Immature natural killer cell (primary cell): ENCODE data around the gene ECPAS. TPM values are rescaled to one million over a fixed set of nuclear protein-coding genes. Genes with fewer than 3 reads are reported as not detected.
A peak's percentile ranks its signal among the peaks of the same experiment; 100 is the strongest.
"Not testable (repeated sequence)": the region's sequence is repeated elsewhere in the genome, so short reads cannot be mapped to it uniquely, and the experiment has no call there.

Experiments
- DNase-seq, 3 donors: peaks; one replicate each; pipeline ENCODE4 v3.0.0; 2022; ENCODE audit warnings: mixed read lengths in 1 of 3
- H3K27ac Mint-ChIP-seq, 6 donors: one replicate each; pipeline ENCODE4 v1.8.0; 2020; ENCODE audit warnings: mixed read lengths in 6 of 6, mild to moderate bottlenecking in 5 of 6, inconsistent platforms in 4 of 6, moderate library complexity in 3 of 6
- H3K27me3 Mint-ChIP-seq, 3 donors: one replicate each; pipeline ENCODE4 v1.8.0; 2020 to 2021; ENCODE audit warnings: low read depth in 3 of 3, mild to moderate bottlenecking in 3 of 3, mixed read lengths in 3 of 3, moderate library complexity in 3 of 3, inconsistent platforms in 1 of 3
- H3K36me3 Mint-ChIP-seq, 3 donors: one replicate each; pipeline ENCODE4 v1.8.0; 2020; ENCODE audit warnings: mixed read lengths in 3 of 3, inconsistent platforms in 2 of 3, mild to moderate bottlenecking in 2 of 3
- H3K4me1 Mint-ChIP-seq, 2 donors: one replicate each; pipeline ENCODE4 v1.8.0; 2020; ENCODE audit warnings: inconsistent platforms in 2 of 2, mild to moderate bottlenecking in 2 of 2, mixed read lengths in 2 of 2, moderate library complexity in 1 of 2
- H3K4me3 Mint-ChIP-seq, 5 donors: one replicate each; pipeline ENCODE4 v1.8.0; 2020; ENCODE audit warnings: mild to moderate bottlenecking in 5 of 5, mixed read lengths in 5 of 5, inconsistent platforms in 3 of 5, moderate library complexity in 3 of 5
- H3K9me3 Mint-ChIP-seq, 6 donors: one replicate each; pipeline ENCODE4 v1.8.0; 2020; ENCODE audit warnings: mild to moderate bottlenecking in 6 of 6, mixed read lengths in 6 of 6, inconsistent platforms in 4 of 6, moderate library complexity in 3 of 6
- polyA plus RNA-seq, 3 donors: library from polyadenylated mRNA; unstranded; fragments of 300-500 nt; fragmentation: Illumina TruSeq; gene quantifications; one replicate each; pipeline ENCODE4 v1.2.3, GENCODE V29; 2021

Gene ECPAS
- polyA plus RNA-seq, 3 donors from 2014 or later = 7.0 to 12.6 (median 10.4) TPM

GRCh38 chr9:111455638-111456037, 28.5 kb downstream of the ECPAS start:
- no peak for DNase-seq
- Mint-ChIP-seq H3K36me3 (no peaks in the 10 kb centered on the region), H3K27ac (peak overlapping the region in 2 of 6 donors; percentile 36 to 37), H3K27me3 (no peaks in the 10 kb centered on the region), H3K4me1 (peaks cover 34 to 83% of the 10 kb centered on the region in 2 donors), H3K9me3 (no peaks in the 10 kb centered on the region), H3K4me3 (no peak overlapping the region)

DNA sequence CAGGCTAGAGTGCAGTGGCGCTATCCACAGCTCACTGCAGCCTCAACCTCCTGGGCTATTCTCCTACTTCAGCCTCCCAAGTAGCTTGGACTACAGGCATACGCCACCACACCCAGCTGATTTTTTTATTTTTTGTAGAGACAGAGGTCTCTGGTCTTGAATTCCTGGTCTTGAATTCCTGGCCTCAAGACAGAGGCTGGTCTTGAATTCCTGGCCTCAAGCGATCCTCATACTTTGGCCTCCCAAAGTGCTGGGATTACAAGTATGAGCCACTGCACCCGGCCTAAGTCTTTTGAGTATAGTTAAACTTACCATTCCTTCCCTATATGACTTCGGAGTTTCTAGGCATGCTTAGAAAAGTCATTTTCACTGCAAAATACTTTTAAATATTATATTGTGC, 29.4 kb downstream of the ECPAS start:
- Mint-ChIP-seq H3K9me3 (no peaks in the 10 kb centered on the region), H3K4me3 (no peak overlapping the region), H3K4me1 (peaks cover 34 to 85% of the 10 kb centered on the region in 2 donors), H3K27ac (no peak overlapping the region), H3K36me3 (peaks cover 0 to 5% (median 5%) of the 10 kb centered on the region in 3 donors), H3K27me3 (no peaks in the 10 kb centered on the region)
- DNase-seq = no peak

GRCh38 chr9:111451570-111451969, 32.6 kb downstream of the ECPAS start:
- peaks cover 23 to 56% of the 10 kb centered on the region in 2 donors for H3K4me1 Mint-ChIP-seq
- peak overlapping the region in 2 of 6 donors; percentile 18 to 22 for H3K27ac Mint-ChIP-seq
- DNase-seq = no peak
- H3K9me3 Mint-ChIP-seq = no peaks in the 10 kb centered on the region
- H3K36me3 Mint-ChIP-seq = peaks cover 0 to 11% (median 5%) of the 10 kb centered on the region in 3 donors
- no peaks in the 10 kb centered on the region for H3K27me3 Mint-ChIP-seq
- no peak overlapping the region for H3K4me3 Mint-ChIP-seq

GRCh38 chr9:111450124-111450523, 34.1 kb downstream of the ECPAS start:
- Mint-ChIP-seq H3K4me1 (peaks cover 15 to 46% of the 10 kb centered on the region in 2 donors), H3K27ac (peak overlapping the region in 1 of 6 donors; percentile 18)
- DNase-seq = no peak

DNA sequence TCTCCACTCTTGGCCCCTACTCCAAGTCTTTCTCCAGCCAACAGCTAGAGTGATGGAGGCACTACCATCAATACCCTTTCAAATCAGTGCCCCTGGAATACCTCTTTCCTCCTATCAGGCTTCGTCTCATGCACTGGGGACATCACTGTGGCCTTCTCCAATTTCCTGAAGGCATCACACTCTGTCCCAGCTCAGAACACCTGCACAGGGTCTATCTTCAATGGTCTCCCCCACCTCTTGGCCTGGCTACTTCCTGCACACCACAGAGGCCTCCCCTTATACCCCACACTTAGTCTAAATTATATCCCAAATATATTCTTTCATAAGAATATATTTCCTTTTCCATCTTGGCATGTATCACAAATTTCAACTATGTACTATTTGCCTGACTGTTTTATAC, 34.5 kb downstream of the ECPAS start:
- Mint-ChIP-seq H3K4me3 (no peak overlapping the region), H3K9me3 (no peaks in the 10 kb centered on the region), H3K4me1 (peaks cover 15 to 46% of the 10 kb centered on the region in 2 donors), H3K27me3 (no peaks in the 10 kb centered on the region), H3K36me3 (peaks cover 12 to 25% (median 20%) of the 10 kb centered on the region in 3 donors), H3K27ac (peak overlapping the region in 2 of 6 donors; percentile 18 to 67)
- no peak for DNase-seq

More at GRCh38 chr9:111450124-111450523, 34.1 kb downstream of the ECPAS start:
- H3K9me3 Mint-ChIP-seq = no peaks in the 10 kb centered on the region
- H3K27me3 Mint-ChIP-seq = no peaks in the 10 kb centered on the region
- H3K4me3 Mint-ChIP-seq = no peak overlapping the region
- H3K36me3 Mint-ChIP-seq = peaks cover 12 to 24% (median 19%) of the 10 kb centered on the region in 3 donors

DNA sequence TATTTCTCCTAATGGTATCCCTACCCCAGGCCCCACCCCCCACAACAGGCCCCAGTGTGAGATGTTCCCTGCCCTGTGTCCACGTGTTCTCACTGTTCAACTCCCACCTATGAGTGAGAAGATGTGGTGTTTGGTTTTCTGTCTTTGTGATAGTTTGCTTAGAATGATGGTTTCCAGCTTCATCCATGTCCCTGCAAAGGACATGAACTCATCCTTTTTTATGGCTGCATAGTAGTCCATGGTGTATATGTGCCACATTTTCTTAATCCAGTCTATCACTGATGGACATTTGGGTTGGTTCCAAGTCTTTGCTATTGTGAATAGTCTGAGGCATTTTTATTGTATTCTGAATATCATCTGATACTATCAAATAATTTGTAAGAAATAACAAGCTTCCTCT, 38.4 kb downstream of the ECPAS start:
- not testable (repeated sequence) for H3K27me3 Mint-ChIP-seq

DNA sequence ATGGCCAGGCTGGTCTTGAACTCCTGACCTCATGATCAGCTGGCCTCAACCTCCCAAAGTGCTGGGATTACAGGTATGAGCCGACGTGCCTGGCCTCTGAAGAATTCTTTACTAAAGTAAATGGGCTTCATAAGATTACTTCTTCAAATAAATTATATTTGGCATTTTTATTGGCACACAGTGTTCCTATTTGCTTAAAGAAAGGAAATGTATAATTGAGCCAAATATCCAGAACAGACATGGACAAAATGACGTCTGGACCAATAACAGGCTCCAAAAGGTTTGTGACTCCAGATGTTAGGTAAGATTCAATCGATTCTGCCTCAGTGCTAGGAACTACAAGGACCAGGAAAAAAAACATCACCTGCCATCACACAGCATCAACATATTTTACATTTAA, 40.7 kb downstream of the ECPAS start:
- Mint-ChIP-seq H3K27me3 (peaks cover 0 to 1% (median 0%) of the 10 kb centered on the region in 3 donors), H3K4me1 (no peaks in the 10 kb centered on the region), H3K36me3 (peaks cover 36 to 45% (median 41%) of the 10 kb centered on the region in 3 donors), H3K9me3 (no peaks in the 10 kb centered on the region), H3K4me3 (no peak overlapping the region), H3K27ac (no peak overlapping the region)
- DNase-seq = no peak

More for the DNA sequence above, 38.4 kb downstream of the ECPAS start:
- DNase-seq, H3K4me3 Mint-ChIP-seq, H3K27ac Mint-ChIP-seq, H3K9me3 Mint-ChIP-seq: not testable (repeated sequence)
- peaks cover 22 to 42% (median 35%) of the 10 kb centered on the region in 3 donors for H3K36me3 Mint-ChIP-seq
- peaks cover 2 to 10% of the 10 kb centered on the region in 2 donors for H3K4me1 Mint-ChIP-seq

DNA sequence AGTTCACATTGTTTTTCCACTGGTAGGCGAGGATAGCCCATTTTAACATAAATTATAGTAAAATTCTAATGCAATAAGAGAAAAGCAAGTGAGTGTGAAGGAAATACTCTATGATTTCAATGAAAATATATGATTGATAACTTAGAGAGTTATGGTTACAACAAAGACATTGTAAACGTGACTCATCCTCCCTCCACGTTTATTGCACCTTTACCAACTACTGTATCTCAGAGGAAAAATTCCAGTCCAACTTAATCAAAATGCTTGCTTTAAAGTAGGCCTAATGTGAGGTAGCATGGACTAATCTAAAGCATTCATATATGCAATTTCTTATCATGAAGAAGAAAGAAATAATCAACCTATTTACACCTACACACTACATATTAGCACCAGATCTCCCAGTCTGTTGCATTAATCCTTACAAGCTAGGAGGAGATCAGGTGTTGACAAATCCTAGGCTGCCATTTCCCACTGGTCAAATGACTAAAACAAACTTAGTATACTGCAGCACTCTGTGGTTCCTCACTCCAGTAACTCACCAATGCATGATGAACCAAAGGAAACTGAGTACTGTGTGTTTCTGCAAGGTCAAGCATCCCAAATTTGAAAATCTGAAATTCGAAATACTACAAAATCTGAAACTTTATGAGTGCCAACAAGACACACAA, 41.7 kb downstream of the ECPAS start:
- Mint-ChIP-seq H3K9me3 (no peaks in the 10 kb centered on the region), H3K27ac (no peak overlapping the region), H3K4me3 (no peak overlapping the region), H3K36me3 (peaks cover 38 to 46% (median 44%) of the 10 kb centered on the region in 3 donors), H3K4me1 (no peaks in the 10 kb centered on the region), H3K27me3 (peaks cover 0 to 1% (median 0%) of the 10 kb centered on the region in 3 donors)
- DNase-seq = no peak

DNA sequence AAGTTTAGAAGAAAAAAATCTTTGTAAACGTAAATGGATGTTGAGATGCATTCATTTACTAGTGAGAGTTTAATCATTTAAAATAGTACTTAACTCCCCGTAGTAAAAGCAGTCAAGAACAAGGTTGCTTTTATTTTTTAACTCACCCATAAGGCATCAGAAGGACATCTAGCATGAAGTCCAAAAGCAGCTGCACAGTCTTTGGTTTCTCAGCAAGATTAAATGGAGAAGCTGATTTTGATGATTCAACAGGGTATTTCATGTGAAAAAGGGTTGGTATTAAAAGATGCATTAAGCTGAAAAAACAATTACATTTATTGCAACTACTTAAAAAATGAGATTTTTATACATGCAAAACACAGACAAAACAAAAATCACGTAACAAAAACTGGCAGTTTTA, 44.0 kb downstream of the ECPAS start:
- Mint-ChIP-seq H3K4me3 (no peak overlapping the region), H3K27ac (no peak overlapping the region), H3K4me1 (no peaks in the 10 kb centered on the region), H3K36me3 (peaks cover 33 to 43% (median 35%) of the 10 kb centered on the region in 3 donors), H3K9me3 (no peaks in the 10 kb centered on the region), H3K27me3 (peaks cover 0 to 1% (median 0%) of the 10 kb centered on the region in 3 donors)
- DNase-seq = no peak

DNA sequence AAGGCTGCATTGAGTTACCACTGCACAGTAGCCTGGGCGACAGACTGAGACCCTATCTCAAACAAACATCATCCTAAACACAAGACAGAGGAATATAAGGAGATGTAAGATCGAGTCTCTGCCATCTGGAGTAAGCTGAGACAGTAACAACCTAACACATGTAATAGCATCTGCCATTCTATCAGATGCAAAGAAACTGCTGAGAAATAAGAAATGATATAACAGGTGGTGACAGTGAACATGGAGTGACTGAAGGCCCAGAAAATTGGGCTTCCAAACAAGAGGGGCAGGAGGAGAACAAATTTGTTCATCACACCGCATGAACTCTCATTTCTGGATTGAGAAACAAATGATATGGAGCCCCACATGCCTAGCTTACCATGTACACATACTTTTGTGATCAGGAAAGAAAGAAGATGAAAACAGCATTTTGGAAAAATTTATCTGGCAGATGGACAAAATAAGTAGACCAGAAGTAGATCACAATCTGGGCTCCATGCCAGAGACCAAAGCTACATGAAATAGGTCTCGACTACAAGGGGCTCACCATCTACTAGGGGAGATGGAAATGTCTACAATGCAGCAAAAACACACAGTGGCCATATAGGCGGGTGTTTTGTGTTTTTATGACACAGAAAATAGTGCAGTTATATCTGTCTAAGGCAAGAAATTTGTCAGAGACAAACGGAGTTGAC, 45.5 kb downstream of the ECPAS start:
- Mint-ChIP-seq H3K9me3 (no peaks in the 10 kb centered on the region), H3K27me3 (no peaks in the 10 kb centered on the region), H3K4me3 (no peak overlapping the region), H3K4me1 (no peaks in the 10 kb centered on the region), H3K27ac (no peak overlapping the region), H3K36me3 (peaks cover 29 to 37% (median 29%) of the 10 kb centered on the region in 3 donors)
- DNase-seq = no peak

GRCh38 chr9:111436571-111436970, 47.6 kb downstream of the ECPAS start:
- H3K4me1 Mint-ChIP-seq = no peaks in the 10 kb centered on the region
- no peak overlapping the region for H3K4me3 Mint-ChIP-seq
- H3K27ac Mint-ChIP-seq = no peak overlapping the region
- H3K27me3 Mint-ChIP-seq = no peaks in the 10 kb centered on the region
- H3K9me3 Mint-ChIP-seq = no peaks in the 10 kb centered on the region
- DNase-seq = no peak
- H3K36me3 Mint-ChIP-seq = peaks cover 20 to 43% (median 33%) of the 10 kb centered on the region in 3 donors

DNA sequence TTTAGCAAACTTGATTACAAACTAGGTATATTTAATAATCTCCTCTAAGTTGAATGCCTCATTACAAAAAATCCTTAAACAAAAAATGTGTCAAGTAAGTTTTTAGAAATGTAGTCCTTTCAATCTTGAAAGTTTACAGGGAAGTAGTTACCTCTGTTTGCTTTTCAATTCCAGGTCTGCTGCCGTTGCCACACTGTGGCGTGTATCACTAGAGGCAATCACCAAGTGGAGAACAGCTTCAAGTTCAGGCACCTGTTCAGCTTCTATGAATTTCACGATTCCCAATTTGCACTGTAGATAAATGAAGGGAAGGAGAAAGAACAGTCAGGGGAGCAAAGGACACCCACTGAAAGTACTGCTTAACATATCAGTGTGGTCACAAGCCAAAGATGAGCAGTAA, 51.1 kb downstream of the ECPAS start:
- DNase-seq = no peak
- no peak overlapping the region for H3K4me3 Mint-ChIP-seq
- no peaks in the 10 kb centered on the region for H3K9me3 Mint-ChIP-seq
- no peak overlapping the region for H3K27ac Mint-ChIP-seq
- H3K36me3 Mint-ChIP-seq = peaks cover 18 to 39% (median 22%) of the 10 kb centered on the region in 3 donors
- H3K4me1 Mint-ChIP-seq = no peaks in the 10 kb centered on the region
- H3K27me3 Mint-ChIP-seq = peaks cover 0 to 2% (median 0%) of the 10 kb centered on the region in 3 donors

GRCh38 chr9:111431684-111432083, 52.5 kb downstream of the ECPAS start:
- H3K27me3 Mint-ChIP-seq = peaks cover 0 to 2% (median 0%) of the 10 kb centered on the region in 3 donors
- H3K4me3 Mint-ChIP-seq = no peak overlapping the region
- no peak for DNase-seq
- H3K4me1 Mint-ChIP-seq = peaks cover 0 to 6% of the 10 kb centered on the region in 2 donors
- no peaks in the 10 kb centered on the region for H3K9me3 Mint-ChIP-seq
- H3K27ac Mint-ChIP-seq = no peak overlapping the region
- peaks cover 23 to 44% (median 26%) of the 10 kb centered on the region in 3 donors for H3K36me3 Mint-ChIP-seq

DNA sequence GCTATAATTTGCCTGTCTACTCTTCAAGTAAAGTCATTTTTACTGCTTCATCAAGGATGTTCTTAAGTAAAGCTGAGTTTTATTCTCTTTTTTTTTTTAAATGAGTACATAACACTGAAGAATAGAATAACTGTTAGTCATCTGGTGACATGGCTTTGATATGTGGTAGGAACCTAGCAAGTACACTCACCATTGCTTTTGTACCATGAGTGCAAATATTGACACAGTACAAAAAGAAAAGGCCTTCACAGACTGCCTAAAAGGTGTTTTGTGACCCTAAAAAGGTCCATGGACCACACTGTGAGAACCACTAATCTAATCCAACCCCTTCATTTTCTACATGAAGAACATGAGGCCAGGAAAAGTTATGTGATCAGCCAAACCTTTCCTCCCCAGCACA, 55.0 kb downstream of the ECPAS start:
- Mint-ChIP-seq H3K9me3 (no peaks in the 10 kb centered on the region), H3K27me3 (peaks cover 0 to 2% (median 0%) of the 10 kb centered on the region in 3 donors), H3K36me3 (peaks cover 25 to 54% (median 33%) of the 10 kb centered on the region in 3 donors), H3K27ac (peak overlapping the region in 2 of 6 donors; percentile 5 to 34), H3K4me3 (no peak overlapping the region), H3K4me1 (peaks cover 0 to 6% of the 10 kb centered on the region in 2 donors)
- no peak for DNase-seq
